Trophoblast cell (in vitro differentiated cells and primary cell): ENCODE results near the gene ZNF536.

Experiments
- DNase-seq, 2 donors: peaks; one replicate each; pipeline ENCODE4 v3.0.0-alpha.2; 2016
- H2AFZ ChIP-seq: 2 replicates; pipeline ENCODE4 v1.6.1; 2013; ENCODE audit warnings: low read length, moderate library complexity, mild to moderate bottlenecking; ENCODE audit not compliant: insufficient read depth, poor library complexity
- H2AK5ac ChIP-seq: 2 replicates; pipeline ENCODE4 v1.6.1; 2013; ENCODE audit warnings: mild to moderate bottlenecking, low read length
- H2BK120ac ChIP-seq: 2 replicates; pipeline ENCODE4 v1.6.1; 2013; ENCODE audit warnings: low read length, mild to moderate bottlenecking, moderate library complexity; ENCODE audit not compliant: insufficient read depth, poor library complexity
- H2BK12ac ChIP-seq: 2 replicates; pipeline ENCODE4 v1.6.1; 2013; ENCODE audit warnings: mild to moderate bottlenecking, low read length, moderate library complexity
- H2BK5ac ChIP-seq: 2 replicates; pipeline ENCODE4 v1.6.1; 2013; ENCODE audit warnings: low read length, low read depth, moderate library complexity, mild to moderate bottlenecking; ENCODE audit not compliant: poor library complexity
- H3K14ac ChIP-seq: 2 replicates; pipeline ENCODE4 v1.6.1; 2013; ENCODE audit warnings: mild to moderate bottlenecking, low read length
- H3K18ac ChIP-seq: 2 replicates; pipeline ENCODE4 v1.6.1; 2013; ENCODE audit warnings: mild to moderate bottlenecking, low read length
- H3K23ac ChIP-seq: 2 replicates; pipeline ENCODE4 v1.6.1; 2013; ENCODE audit warnings: low read length
- H3K27ac ChIP-seq: 2 replicates; pipeline ENCODE4 v1.5.1; 2013; ENCODE audit warnings: low read depth, mild to moderate bottlenecking, inconsistent platforms, low read length, moderate library complexity
- H3K27me3 ChIP-seq: 2 replicates; pipeline ENCODE4 v1.6.1; 2013; ENCODE audit warnings: inconsistent platforms, mild to moderate bottlenecking, low read length, moderate library complexity; ENCODE audit not compliant: insufficient read depth
- H3K36me3 ChIP-seq, 2 experiments: 1 replicate in 1 of 2; 2 replicates in 1 of 2; pipeline ENCODE4 v1.6.1; 2013; ENCODE audit warnings: low read length in 2 of 2, mild to moderate bottlenecking in 2 of 2, moderate library complexity in 1 of 2; ENCODE audit not compliant: insufficient read depth in 2 of 2, control insufficient read depth in 1 of 2
- H3K4ac ChIP-seq: 2 replicates; pipeline ENCODE4 v1.6.1; 2013; ENCODE audit warnings: low read depth, mild to moderate bottlenecking, low read length, moderate library complexity
- H3K4me1 ChIP-seq, 2 experiments: 1 replicate in 1 of 2; 2 replicates in 1 of 2; pipeline ENCODE4 v1.6.1; 2013; ENCODE audit warnings: low read length in 2 of 2, mild to moderate bottlenecking in 2 of 2, moderate library complexity in 1 of 2; ENCODE audit not compliant: insufficient read depth in 2 of 2, control insufficient read depth in 1 of 2
- H3K4me2 ChIP-seq: 2 replicates; pipeline ENCODE4 v1.6.1; 2013; ENCODE audit warnings: inconsistent platforms, mild to moderate bottlenecking, low read length, moderate library complexity
- H3K4me3 ChIP-seq: 2 replicates; pipeline ENCODE4 v1.5.1; 2013; ENCODE audit warnings: mild to moderate bottlenecking, low read depth, low read length, inconsistent platforms
- H3K79me1 ChIP-seq: one replicate; pipeline ENCODE4 v1.6.1; 2013; ENCODE audit warnings: low read length
- H3K79me2 ChIP-seq: 2 replicates; pipeline ENCODE4 v1.6.1; 2013; ENCODE audit warnings: low read length, mild to moderate bottlenecking; ENCODE audit not compliant: control insufficient read depth, insufficient read depth, poor library complexity
- H3K9ac ChIP-seq: 2 replicates; pipeline ENCODE4 v1.6.1; 2013; ENCODE audit warnings: mild to moderate bottlenecking, low read length
- H3K9me3 ChIP-seq: 2 replicates; pipeline ENCODE4 v1.6.1; 2013; ENCODE audit warnings: low read depth, mild to moderate bottlenecking, control low read depth, inconsistent platforms, low read length; ENCODE audit not compliant: insufficient read depth
- H4K12ac ChIP-seq: 2 replicates; pipeline ENCODE4 v1.6.1; 2013; ENCODE audit warnings: low read depth, mild to moderate bottlenecking, low read length, moderate library complexity
- H4K8ac ChIP-seq: 2 replicates; pipeline ENCODE4 v1.6.1; 2013; ENCODE audit warnings: low read depth, mild to moderate bottlenecking, low read length, moderate library complexity
- H4K91ac ChIP-seq: one replicate; pipeline ENCODE4 v1.6.1; 2013; ENCODE audit warnings: low read depth, mild to moderate bottlenecking, low read length, moderate library complexity
- WGBS: extraction: QIAGEN DNeasy Blood & Tissue Kit; methylation state at CpG from one replicate; pipeline ENCODE4 v1.1.7; 2013; ENCODE audit warnings: missing lambda C conversion rate; ENCODE audit not compliant: insufficient read length, insufficient coverage; ENCODE audit errors: extremely low coverage; 5-methylcytosine and 5-hydroxymethylcytosine counted together

The ZNF536 gene

DNA sequence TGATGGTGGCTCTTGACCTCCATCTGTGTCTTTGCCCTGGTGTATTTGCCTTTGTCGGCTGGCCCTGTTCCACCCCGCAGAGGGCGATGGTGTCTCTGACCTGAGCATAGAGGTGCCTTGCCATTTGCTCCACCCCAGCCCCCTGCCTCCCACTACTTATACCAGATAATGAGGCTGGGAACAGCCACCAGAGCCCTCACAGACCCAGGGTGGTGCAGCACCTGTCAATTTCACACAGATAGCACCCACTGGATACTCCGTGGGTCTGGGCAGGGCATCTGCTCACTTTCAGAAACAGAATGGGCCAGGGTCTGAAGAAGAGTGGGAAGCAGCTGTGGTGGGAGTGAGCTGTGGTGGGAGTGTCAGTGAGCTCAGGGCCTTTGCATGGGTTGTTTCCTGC is 4.1 kb downstream of the ZNF536 start:
- Histone ChIP-seq H2BK120ac (no peak overlapping the region), H3K27ac (no peak overlapping the region), H3K36me3 (no peaks in the 10 kb centered on the region), H2BK5ac (no peak overlapping the region), H2BK12ac (no peak overlapping the region), H3K4me1 (peaks cover 0 to 2% of the 10 kb centered on the region in 2 experiments), H3K9ac (no peak overlapping the region), H4K12ac (no peak overlapping the region), H3K18ac (no peak overlapping the region), H3K27me3 (peaks cover 27% of the 10 kb centered on the region), H3K4ac (no peak overlapping the region), H3K14ac (no peak overlapping the region), H3K79me1 (no peaks in the 10 kb centered on the region), H4K91ac (no peak overlapping the region), H3K23ac (no peak overlapping the region), H2AFZ (no peak overlapping the region), H3K9me3 (peaks cover 7% of the 10 kb centered on the region), H3K4me2 (no peak overlapping the region), H2AK5ac (no peak overlapping the region), H3K79me2 (no peaks in the 10 kb centered on the region), H3K4me3 (no peak overlapping the region), H4K8ac (no peak overlapping the region)
- no peak for DNase-seq
- no CpG with 5 or more reads among the region's 4 CpGs for WGBS

DNA sequence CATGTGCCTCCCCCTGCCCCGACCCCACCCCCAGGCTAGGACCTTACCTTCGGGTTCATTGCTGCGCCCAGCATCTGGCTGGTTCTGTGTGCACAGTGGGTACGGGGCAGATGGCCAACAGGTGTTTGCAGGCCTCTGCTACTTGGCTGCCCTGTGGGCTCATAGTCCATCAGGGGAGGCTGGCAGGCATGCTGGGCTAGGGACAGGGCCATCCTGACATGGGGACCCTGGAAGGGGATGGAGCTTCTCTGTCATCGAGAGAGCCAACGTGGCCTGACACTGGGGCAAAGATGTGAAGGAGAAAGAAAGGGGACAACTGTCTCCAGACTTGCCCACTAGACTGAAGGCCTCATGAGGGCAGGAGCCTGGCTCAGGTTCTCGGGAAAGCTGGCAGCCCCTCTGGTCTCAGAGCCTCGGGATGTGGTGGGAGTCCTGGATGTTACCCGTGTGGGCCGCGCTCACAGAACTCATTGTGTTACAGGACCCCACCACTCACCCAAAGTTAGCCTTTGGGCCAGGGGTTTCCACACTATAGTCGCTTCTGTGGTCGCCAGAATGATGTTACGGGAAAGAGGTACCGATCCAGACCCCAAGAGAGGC is 4.7 kb downstream of the ZNF536 start:
- no peak overlapping the region for H2AFZ ChIP-seq
- H4K8ac ChIP-seq, result no peak overlapping the region
- H3K23ac ChIP-seq, result no peak overlapping the region
- WGBS, result no CpG with 5 or more reads among the region's 15 CpGs
- no peak overlapping the region for H3K27ac ChIP-seq
- H3K9me3 ChIP-seq, result peaks cover 7% of the 10 kb centered on the region
- H3K9ac ChIP-seq, result no peak overlapping the region
- no peak overlapping the region for H2BK12ac ChIP-seq
- no peak overlapping the region for H3K18ac ChIP-seq
- H2BK120ac ChIP-seq, result no peak overlapping the region
- no peak overlapping the region for H3K4ac ChIP-seq
- H2AK5ac ChIP-seq, result no peak overlapping the region
- no peaks in the 10 kb centered on the region for H3K79me2 ChIP-seq
- no peak overlapping the region for H3K14ac ChIP-seq
- H3K36me3 ChIP-seq, result no peaks in the 10 kb centered on the region
- no peak overlapping the region for H4K91ac ChIP-seq
- peaks cover 0 to 2% of the 10 kb centered on the region in 2 experiments for H3K4me1 ChIP-seq
- no peak overlapping the region for H3K4me2 ChIP-seq
- no peak overlapping the region for H2BK5ac ChIP-seq
- peaks cover 27% of the 10 kb centered on the region for H3K27me3 ChIP-seq
- DNase-seq, result no peak
- H3K79me1 ChIP-seq, result no peaks in the 10 kb centered on the region
- no peak overlapping the region for H4K12ac ChIP-seq
- H3K4me3 ChIP-seq, result no peak overlapping the region

DNA sequence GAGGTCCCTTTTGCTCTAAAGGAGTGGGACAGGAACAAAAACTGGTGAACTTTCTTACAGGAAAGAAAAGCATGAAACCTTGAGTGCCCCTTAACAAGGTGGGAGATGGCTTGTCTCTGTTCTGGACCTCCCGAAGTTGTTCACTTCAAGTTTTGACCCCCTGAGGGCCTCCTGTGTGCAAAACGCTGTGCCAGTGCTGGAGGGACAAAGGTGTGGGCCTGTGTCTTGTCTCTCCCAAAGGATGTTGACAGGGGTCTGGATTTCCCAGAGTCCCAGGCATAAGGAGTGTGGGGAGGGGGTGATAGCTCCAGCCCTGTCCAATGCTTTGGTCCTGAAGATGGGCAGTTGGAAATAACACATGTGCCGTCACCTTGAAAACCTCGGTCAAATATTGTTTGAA is 6.5 kb downstream of the ZNF536 start:
- peaks cover 18% of the 10 kb centered on the region for H3K27me3 ChIP-seq
- H2BK5ac ChIP-seq, result no peak overlapping the region
- H2AFZ ChIP-seq, result no peak overlapping the region
- H3K23ac ChIP-seq, result no peak overlapping the region
- WGBS, result no CpG with 5 or more reads among the region's 4 CpGs
- peaks cover 0 to 2% of the 10 kb centered on the region in 2 experiments for H3K4me1 ChIP-seq
- H3K36me3 ChIP-seq, result no peaks in the 10 kb centered on the region
- H3K4ac ChIP-seq, result no peak overlapping the region
- no peak overlapping the region for H3K9ac ChIP-seq
- H2BK120ac ChIP-seq, result no peak overlapping the region
- H2AK5ac ChIP-seq, result no peak overlapping the region
- H4K12ac ChIP-seq, result no peak overlapping the region
- no peak overlapping the region for H3K14ac ChIP-seq
- H3K4me2 ChIP-seq, result no peak overlapping the region
- H3K79me2 ChIP-seq, result no peaks in the 10 kb centered on the region
- no peak overlapping the region for H3K4me3 ChIP-seq
- no peak overlapping the region for H3K27ac ChIP-seq
- no peak overlapping the region for H2BK12ac ChIP-seq
- peaks cover 7% of the 10 kb centered on the region for H3K9me3 ChIP-seq
- H4K91ac ChIP-seq, result no peak overlapping the region
- no peak overlapping the region for H4K8ac ChIP-seq
- DNase-seq, result no peak
- no peaks in the 10 kb centered on the region for H3K79me1 ChIP-seq
- H3K18ac ChIP-seq, result no peak overlapping the region

DNA sequence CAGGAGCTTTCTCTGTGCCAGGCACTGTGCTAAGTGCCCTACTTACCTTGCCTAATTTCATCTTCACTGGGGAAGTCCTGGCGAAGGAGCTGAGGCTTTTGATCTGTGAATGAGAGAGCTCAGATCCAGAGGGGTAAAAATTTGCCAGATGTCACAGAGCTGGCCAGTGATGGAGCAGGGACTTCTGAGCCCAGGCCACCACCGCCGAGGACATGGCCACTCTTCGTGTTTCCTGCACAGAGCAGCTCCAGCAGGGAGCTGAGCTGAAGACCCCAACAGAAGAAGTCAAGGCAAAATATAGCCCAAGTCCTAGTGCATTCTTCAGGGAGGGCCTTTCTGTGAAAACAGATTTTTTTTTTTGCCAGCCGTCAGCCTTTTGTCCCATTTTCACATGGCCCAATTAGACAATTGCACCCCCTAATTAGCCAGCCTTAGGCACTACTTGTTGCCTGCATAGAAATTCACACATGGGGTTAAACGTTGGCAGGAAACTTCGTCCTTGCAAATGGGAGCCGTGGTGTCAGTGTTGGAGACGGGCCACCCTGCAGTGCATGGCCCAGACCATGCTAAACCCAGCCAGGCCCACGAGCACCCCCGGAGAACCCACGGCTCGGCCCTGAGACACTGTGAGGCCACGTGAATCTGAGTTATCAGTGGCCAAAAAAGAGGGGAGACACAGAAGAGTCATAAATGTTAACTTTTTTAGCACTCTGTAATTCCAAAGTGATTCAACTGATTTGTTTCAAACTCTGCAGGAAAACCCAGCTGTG is 7.8 kb downstream of the ZNF536 start:
- Histone ChIP-seq H3K4me2 (no peak overlapping the region), H3K79me2 (no peaks in the 10 kb centered on the region), H3K18ac (no peak overlapping the region), H2BK12ac (no peak overlapping the region), H2AK5ac (no peak overlapping the region), H3K14ac (no peak overlapping the region), H4K8ac (no peak overlapping the region), H2AFZ (no peak overlapping the region), H2BK120ac (no peak overlapping the region), H3K23ac (no peak overlapping the region), H4K91ac (no peak overlapping the region), H3K9me3 (peaks cover 7% of the 10 kb centered on the region), H3K4ac (no peak overlapping the region), H3K27me3 (peaks cover 9% of the 10 kb centered on the region), H3K9ac (no peak overlapping the region), H3K79me1 (no peaks in the 10 kb centered on the region), H2BK5ac (no peak overlapping the region), H3K4me1 (no peaks in the 10 kb centered on the region), H3K36me3 (no peaks in the 10 kb centered on the region), H3K4me3 (no peak overlapping the region), H3K27ac (no peak overlapping the region), H4K12ac (no peak overlapping the region)
- DNase-seq, result no peak
- no CpG with 5 or more reads among the region's 14 CpGs for WGBS
